ENCODE results near the gene GSE1. TPM values are rescaled to one million over a fixed set of nuclear protein-coding genes. Genes with fewer than 3 reads are reported as not detected.

GSE1 gene
- total RNA-seq, 1 experiment from 2014 or later = 38.4 TPM

DNA sequence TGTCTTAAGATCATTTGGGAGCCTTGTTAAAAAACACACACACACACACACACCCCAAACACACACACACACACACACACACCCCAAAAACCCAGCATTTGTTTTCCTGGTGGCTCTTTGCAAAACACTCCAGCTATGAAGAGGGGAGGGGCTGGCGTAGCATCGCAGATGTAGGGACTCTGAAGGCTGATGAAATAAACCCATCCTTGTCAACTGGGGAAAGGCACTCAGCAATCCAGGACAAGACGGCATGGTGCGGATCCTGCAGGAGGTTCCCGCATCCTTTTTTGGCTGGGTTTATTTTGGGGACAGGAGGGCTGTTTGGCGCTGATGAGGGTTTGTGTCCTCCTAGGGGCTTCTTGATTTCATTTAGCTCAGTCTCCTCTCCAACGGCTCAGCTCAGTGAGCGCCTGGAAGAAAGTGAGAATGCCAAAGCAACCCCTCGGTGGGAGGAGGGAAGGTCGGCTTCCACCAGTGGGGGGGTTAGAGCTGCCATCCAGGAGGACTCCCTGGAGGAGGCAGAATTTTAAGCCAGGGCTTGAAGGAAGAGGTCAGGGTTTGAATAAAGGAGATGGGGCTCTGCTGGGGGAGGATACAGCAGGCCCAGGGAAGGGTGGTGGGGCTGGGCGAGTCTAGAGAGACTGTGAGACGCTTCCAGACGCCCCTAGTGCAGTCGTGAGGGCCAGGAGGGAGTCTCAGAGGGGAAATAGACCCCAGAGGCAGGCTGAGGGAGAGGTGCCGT, 12.4 kb upstream of the GSE1 start:
- no peak overlapping the region for H3K27ac ChIP-seq (ENCODE audit: low read length)
- CTCF ChIA-PET = no interaction called here

DNA sequence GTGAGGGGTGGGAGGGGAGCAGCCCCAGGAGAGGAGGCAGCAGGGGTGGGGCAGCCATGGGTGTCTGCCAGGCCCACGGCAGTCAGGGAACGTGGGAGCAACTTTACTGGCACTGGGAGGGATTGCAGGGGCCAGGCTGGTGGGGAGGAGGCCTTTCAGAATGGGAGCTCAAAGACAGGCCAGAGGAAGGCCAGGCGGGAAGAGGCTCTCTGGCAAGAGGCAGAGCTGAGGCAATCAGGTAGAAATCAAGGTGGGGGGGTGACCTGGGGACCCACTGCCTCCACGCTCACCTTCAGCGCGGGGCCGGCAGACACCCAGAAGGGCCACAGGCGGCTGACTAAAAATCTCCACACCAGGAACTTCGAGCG, 11.9 kb upstream of the GSE1 start:
- Histone ChIP-seq H3K4me2 (ENCODE audit: low read length) (no peak overlapping the region), H3K9me2 (replicated peaks; ENCODE audit: low read length) (no peaks in the 10 kb centered on the region), H4K20me1 (ENCODE audit: low read length) (no peaks in the 10 kb centered on the region), H2AFZ (ENCODE audit: low read length) (no peak overlapping the region), H3K79me2 (ENCODE audit: low read length) (no peaks in the 10 kb centered on the region), H3K9ac (ENCODE audit: low read length) (no peak overlapping the region), H3K27ac (ENCODE audit: low read length) (no peak overlapping the region), H3K27me3 (ENCODE audit: low read length) (no peaks in the 10 kb centered on the region), H3K9me3 (ENCODE audit: low read length) (no peaks in the 10 kb centered on the region), H3F3A (ENCODE audit: low read length, unreplicated experiment) (no peaks in the 10 kb centered on the region), H3K4me3 (ENCODE audit: low read length) (no peak overlapping the region), H3K36me3 (ENCODE audit: low read depth, low read length) (no peaks in the 10 kb centered on the region), H3K4me1 (ENCODE audit: insufficient read depth, low read length) (no peaks in the 10 kb centered on the region)
- TF ChIP-seq EZH2phosphoT487 (IDR thresholded peaks at IDR 0.05; ENCODE audit: borderline replicate concordance, low read length) = no peak
- no peak for TF ChIP-seq EZH2 (IDR thresholded peaks at IDR 0.05; ENCODE audit: low read length, unreplicated experiment)
- TF ChIP-seq, protein P1, sequence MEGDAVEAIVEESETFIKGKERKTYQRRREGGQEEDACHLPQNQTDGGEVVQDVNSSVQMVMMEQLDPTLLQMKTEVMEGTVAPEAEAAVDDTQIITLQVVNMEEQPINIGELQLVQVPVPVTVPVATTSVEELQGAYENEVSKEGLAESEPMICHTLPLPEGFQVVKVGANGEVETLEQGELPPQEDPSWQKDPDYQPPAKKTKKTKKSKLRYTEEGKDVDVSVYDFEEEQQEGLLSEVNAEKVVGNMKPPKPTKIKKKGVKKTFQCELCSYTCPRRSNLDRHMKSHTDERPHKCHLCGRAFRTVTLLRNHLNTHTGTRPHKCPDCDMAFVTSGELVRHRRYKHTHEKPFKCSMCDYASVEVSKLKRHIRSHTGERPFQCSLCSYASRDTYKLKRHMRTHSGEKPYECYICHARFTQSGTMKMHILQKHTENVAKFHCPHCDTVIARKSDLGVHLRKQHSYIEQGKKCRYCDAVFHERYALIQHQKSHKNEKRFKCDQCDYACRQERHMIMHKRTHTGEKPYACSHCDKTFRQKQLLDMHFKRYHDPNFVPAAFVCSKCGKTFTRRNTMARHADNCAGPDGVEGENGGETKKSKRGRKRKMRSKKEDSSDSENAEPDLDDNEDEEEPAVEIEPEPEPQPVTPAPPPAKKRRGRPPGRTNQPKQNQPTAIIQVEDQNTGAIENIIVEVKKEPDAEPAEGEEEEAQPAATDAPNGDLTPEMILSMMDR (conservative IDR thresholded peaks at IDR 0.05; ENCODE audit: low read depth, low read length) = no peak
- no peak for ATAC-seq
- no peak for DNase-seq
- CTCF ChIA-PET = no interaction called here
- intact Hi-C loops (cut with micrococcal nuclease) = no loop called here
- POLR2A ChIA-PET (ENCODE audit: unreplicated experiment) = no interaction called here
- BruUV-seq (replicated peaks) = no TSS peak

More for the DNA sequence above, 12.4 kb upstream of the GSE1 start:
- Histone ChIP-seq H3K4me2 (ENCODE audit: low read length) (no peak overlapping the region), H3K9ac (ENCODE audit: low read length) (no peak overlapping the region), H3K4me3 (ENCODE audit: low read length) (no peak overlapping the region), H3K9me2 (replicated peaks; ENCODE audit: low read length) (no peaks in the 10 kb centered on the region), H4K20me1 (ENCODE audit: low read length) (no peaks in the 10 kb centered on the region), H3K9me3 (ENCODE audit: low read length) (no peaks in the 10 kb centered on the region), H3F3A (ENCODE audit: low read length, unreplicated experiment) (no peaks in the 10 kb centered on the region), H3K4me1 (ENCODE audit: insufficient read depth, low read length) (no peaks in the 10 kb centered on the region), H2AFZ (ENCODE audit: low read length) (no peak overlapping the region), H3K36me3 (ENCODE audit: low read depth, low read length) (no peaks in the 10 kb centered on the region), H3K79me2 (ENCODE audit: low read length) (no peaks in the 10 kb centered on the region), H3K27me3 (ENCODE audit: low read length) (no peaks in the 10 kb centered on the region)
- intact Hi-C loops (cut with micrococcal nuclease) = no loop called here
- POLR2A ChIA-PET (ENCODE audit: unreplicated experiment) = no interaction called here
- BruUV-seq (replicated peaks) = no TSS peak
- no peak for ATAC-seq
- TF ChIP-seq, protein P1 (conservative IDR thresholded peaks at IDR 0.05; ENCODE audit: low read depth, low read length) = no peak
- TF ChIP-seq EZH2phosphoT487 (IDR thresholded peaks at IDR 0.05; ENCODE audit: borderline replicate concordance, low read length) = no peak
- TF ChIP-seq EZH2 (IDR thresholded peaks at IDR 0.05; ENCODE audit: low read length, unreplicated experiment) = no peak
- no peak for DNase-seq

DNA sequence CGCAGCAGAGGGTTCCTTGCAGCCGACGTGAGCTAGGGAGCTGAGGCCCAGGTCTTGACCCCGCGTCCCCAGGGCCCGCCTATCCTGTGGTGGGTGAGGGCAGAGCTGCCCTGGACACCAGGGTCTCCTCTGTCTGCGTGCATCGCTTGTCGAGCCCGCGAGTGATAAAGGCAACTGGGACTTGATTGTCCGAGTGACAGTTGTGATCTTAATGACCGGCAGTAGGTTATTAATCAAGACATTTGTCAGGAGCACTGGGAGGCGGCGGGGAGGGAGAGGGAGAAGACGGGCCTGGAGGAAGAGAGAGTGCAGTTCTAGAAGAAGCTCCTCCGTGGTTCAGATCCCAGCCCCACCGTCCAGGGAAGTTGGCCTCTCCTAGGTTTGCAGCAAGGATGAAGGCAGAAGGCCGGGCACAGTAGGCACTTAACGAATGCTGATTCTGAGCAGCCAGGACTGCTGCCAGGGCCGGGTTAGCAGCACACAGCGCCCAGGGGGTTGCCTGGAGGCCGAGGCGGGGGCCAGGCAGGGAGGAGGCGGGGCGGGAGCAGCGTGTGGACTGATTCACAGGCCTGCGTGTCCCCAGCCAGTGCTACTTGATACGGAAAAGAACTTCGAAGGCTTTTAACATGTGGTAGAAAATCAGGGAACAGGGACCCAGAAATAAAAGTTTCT, 11.3 kb upstream of the GSE1 start:
- TF ChIP-seq EZH2phosphoT487 (IDR thresholded peaks at IDR 0.05; ENCODE audit: borderline replicate concordance, low read length) = no peak
- TF ChIP-seq, protein P1 (conservative IDR thresholded peaks at IDR 0.05; ENCODE audit: low read depth, low read length) = no peak

More for the DNA sequence above, 11.3 kb upstream of the GSE1 start:
- DNase-seq (no peak), ATAC-seq (no peak)
- Histone ChIP-seq H3K27ac (ENCODE audit: low read length) (no peak overlapping the region), H3K9me3 (ENCODE audit: low read length) (no peaks in the 10 kb centered on the region), H3K4me1 (ENCODE audit: insufficient read depth, low read length) (no peaks in the 10 kb centered on the region), H3K36me3 (ENCODE audit: low read depth, low read length) (no peaks in the 10 kb centered on the region), H3K9me2 (replicated peaks; ENCODE audit: low read length) (no peaks in the 10 kb centered on the region), H2AFZ (ENCODE audit: low read length) (no peak overlapping the region), H3K4me2 (ENCODE audit: low read length) (no peak overlapping the region), H3K9ac (ENCODE audit: low read length) (no peak overlapping the region), H3K27me3 (ENCODE audit: low read length) (no peaks in the 10 kb centered on the region), H3K4me3 (ENCODE audit: low read length) (no peak overlapping the region), H3K79me2 (ENCODE audit: low read length) (no peaks in the 10 kb centered on the region), H4K20me1 (ENCODE audit: low read length) (no peaks in the 10 kb centered on the region), H3F3A (ENCODE audit: low read length, unreplicated experiment) (no peaks in the 10 kb centered on the region)
- intact Hi-C loops (cut with micrococcal nuclease) = no loop called here
- POLR2A ChIA-PET (ENCODE audit: unreplicated experiment) = no interaction called here
- CTCF ChIA-PET = no interaction called here
- no TSS peak for BruUV-seq (replicated peaks)

Data from PC-3 (cell line).